Measurements from ENCODE around the gene SPRING1. TPM values are rescaled to one million over a fixed set of nuclear protein-coding genes. Genes with fewer than 3 reads are reported as not detected.
A peak's percentile ranks its signal among the peaks of the same experiment; 100 is the strongest.

The SPRING1 gene
- total and polyA plus RNA-seq, 12 donors: 9.7 to 33.9 (median 25.8) TPM

DNA sequence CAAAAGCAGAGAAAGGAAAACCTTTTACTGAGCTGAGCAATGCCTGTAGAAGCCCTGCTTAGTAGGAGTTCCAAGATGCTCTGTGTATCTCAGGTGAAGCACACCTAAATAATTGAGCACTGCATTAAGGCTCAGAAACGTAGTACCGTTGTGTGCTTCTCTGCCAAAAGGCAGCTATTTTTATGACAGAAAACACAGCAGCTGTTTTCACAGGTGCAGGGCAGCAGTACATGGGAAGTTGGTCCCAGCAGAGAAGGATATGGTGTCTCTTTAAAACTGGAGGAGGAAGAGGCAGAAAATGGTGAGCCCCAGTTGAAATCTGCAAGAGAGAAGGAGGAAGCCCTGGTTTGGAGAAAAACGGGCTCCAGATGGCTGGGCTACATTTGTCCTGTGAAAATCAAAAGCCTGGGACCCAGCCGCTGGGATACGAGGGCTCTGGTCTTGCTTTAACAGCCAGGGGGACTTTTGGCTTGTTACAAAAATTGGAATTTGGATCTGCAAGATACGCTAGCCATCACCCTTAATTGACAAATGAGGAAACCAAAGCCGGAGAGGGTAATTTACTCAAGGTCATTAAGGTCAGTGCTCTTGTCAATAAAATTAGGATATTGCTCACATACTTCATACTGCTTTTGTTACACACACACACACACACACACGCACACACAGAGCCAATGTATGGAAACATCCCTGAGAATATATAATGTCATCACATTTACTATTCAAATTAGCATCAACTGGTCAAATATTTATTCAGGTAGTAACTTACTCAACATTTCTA lies 27.3 kb downstream of the SPRING1 start:
- H3K27me3 ChIP-seq: no peaks in the 10 kb centered on the region
- TF ChIP-seq POLR2A (IDR thresholded peaks at IDR 0.05): no peak
- TF ChIP-seq, protein P1, sequence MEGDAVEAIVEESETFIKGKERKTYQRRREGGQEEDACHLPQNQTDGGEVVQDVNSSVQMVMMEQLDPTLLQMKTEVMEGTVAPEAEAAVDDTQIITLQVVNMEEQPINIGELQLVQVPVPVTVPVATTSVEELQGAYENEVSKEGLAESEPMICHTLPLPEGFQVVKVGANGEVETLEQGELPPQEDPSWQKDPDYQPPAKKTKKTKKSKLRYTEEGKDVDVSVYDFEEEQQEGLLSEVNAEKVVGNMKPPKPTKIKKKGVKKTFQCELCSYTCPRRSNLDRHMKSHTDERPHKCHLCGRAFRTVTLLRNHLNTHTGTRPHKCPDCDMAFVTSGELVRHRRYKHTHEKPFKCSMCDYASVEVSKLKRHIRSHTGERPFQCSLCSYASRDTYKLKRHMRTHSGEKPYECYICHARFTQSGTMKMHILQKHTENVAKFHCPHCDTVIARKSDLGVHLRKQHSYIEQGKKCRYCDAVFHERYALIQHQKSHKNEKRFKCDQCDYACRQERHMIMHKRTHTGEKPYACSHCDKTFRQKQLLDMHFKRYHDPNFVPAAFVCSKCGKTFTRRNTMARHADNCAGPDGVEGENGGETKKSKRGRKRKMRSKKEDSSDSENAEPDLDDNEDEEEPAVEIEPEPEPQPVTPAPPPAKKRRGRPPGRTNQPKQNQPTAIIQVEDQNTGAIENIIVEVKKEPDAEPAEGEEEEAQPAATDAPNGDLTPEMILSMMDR (IDR thresholded peaks at IDR 0.05): no peak
- WGBS, 4 donors: 41 to 50% (median 50%) methylated on average over 8 of the region's 8 CpGs
- intact Hi-C loops (cut with DNase I): no loop called here
- peak in 1 of 7 donors; percentile 29 for DNase-seq
- peaks cover 6 to 12% of the 10 kb centered on the region in 2 donors for H3K4me1 ChIP-seq (replicated peaks in 1 of 2)
- H3K4me3 ChIP-seq: no peak overlapping the region
- H3K9me3 ChIP-seq (replicated peaks in 1 of 3): no peaks in the 10 kb centered on the region
- peaks cover 0 to 4% of the 10 kb centered on the region in 2 donors for H3K36me3 ChIP-seq (replicated peaks in 1 of 2)
- no peak overlapping the region for H3K27ac ChIP-seq

DNA sequence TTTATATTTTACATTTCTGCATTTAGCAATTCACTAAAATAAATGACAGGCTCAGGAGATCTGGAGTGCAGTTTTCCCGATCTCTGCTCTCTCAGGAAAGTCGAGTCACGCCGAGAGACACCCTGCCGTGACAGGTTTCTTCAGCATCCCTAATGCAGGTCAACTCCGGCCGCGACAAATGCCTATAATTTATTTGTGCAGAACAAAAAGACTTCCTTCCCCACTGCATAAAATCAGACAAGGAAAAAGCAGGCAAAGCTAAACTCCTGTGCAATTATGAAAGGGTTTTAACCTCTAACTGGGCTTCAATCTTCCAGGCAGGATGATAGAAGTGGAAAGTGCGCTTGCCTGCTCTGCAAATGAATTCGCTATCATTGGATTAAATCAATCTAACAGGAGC lies 28.1 kb downstream of the SPRING1 start:
- no peaks in the 10 kb centered on the region for H3K36me3 ChIP-seq (replicated peaks in 1 of 2)
- H3K27ac ChIP-seq: no peak overlapping the region
- DNase-seq: peak in 1 of 7 donors; percentile 24
- intact Hi-C loops (cut with DNase I): loop anchor here in 1 of 2 donors (5.0 kb wide), 1 partner anchor 428 kb away; no protein-coding TSS in a partner anchor
- H3K4me1 ChIP-seq (replicated peaks in 1 of 2): peaks cover 6 to 12% of the 10 kb centered on the region in 2 donors
- H3K27me3 ChIP-seq: no peaks in the 10 kb centered on the region
- TF ChIP-seq, protein P1 (IDR thresholded peaks at IDR 0.05): no peak
- H3K9me3 ChIP-seq (replicated peaks in 1 of 3): no peaks in the 10 kb centered on the region
- 41 to 55% (median 52%) methylated on average over 10 of the region's 10 CpGs for WGBS, 4 donors
- H3K4me3 ChIP-seq: no peak overlapping the region

GRCh38 chr12:116708826-116709756 lies 28.8 kb downstream of the SPRING1 start:
- no peak for TF ChIP-seq POLR2A (IDR thresholded peaks at IDR 0.05)
- TF ChIP-seq, protein P1 (IDR thresholded peaks at IDR 0.05): peak; percentile 41 to 76 (median 72)
- Histone ChIP-seq H3K4me1 (replicated peaks in 1 of 2) (peaks cover 6 to 12% of the 10 kb centered on the region in 2 donors), H3K27ac (no peak overlapping the region), H3K27me3 (no peaks in the 10 kb centered on the region), H3K36me3 (replicated peaks in 1 of 2) (no peaks in the 10 kb centered on the region), H3K4me3 (no peak overlapping the region), H3K9me3 (replicated peaks in 1 of 3) (no peaks in the 10 kb centered on the region)
- intact Hi-C loops (cut with DNase I): loop anchor here in 1 of 2 donors (5.0 kb wide), 1 partner anchor 428 kb away; no protein-coding TSS in a partner anchor
- DNase-seq: peak; percentile 57 to 87 (median 68)
- 10 to 16% (median 14%) methylated on average over 18 to 26 of the region's 26 CpGs for WGBS, 4 donors

DNA sequence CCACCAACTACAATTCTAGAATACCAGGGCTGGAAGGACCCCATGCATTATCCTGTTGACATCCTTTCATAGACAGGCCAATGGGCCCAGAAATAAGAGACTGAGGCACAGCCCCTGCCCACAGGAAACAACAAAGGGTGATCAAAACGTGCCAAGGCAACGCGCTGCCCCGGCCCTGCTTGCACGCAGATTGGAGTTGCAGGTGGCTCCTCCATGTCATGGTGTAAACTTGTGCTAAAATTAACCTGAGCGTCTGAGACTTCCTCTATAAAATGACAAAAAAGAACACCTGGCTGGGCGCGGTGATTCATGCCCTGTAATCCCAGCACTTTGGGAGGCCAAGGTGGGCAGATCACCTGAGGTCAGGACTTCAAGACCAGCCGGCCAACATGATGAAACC lies 30.1 kb downstream of the SPRING1 start:
- H3K27me3 ChIP-seq: no peaks in the 10 kb centered on the region
- H3K4me1 ChIP-seq (replicated peaks in 1 of 2): peaks cover 6 to 15% of the 10 kb centered on the region in 2 donors
- peak in 1 of 7 donors; percentile 31 for DNase-seq
- WGBS, 4 donors: 88 to 92% (median 89%) methylated on average over 9 of the region's 9 CpGs
- H3K27ac ChIP-seq: no peak overlapping the region
- intact Hi-C loops (cut with DNase I): loop anchor here in 1 of 2 donors (5.0 kb wide), 1 partner anchor 430 kb away; no protein-coding TSS in a partner anchor
- TF ChIP-seq, protein P1 (IDR thresholded peaks at IDR 0.05): no peak
- TF ChIP-seq POLR2A (IDR thresholded peaks at IDR 0.05): no peak
- no peaks in the 10 kb centered on the region for H3K36me3 ChIP-seq (replicated peaks in 1 of 2)
- no peaks in the 10 kb centered on the region for H3K9me3 ChIP-seq (replicated peaks in 1 of 3)
- H3K4me3 ChIP-seq: no peak overlapping the region
